IMR-90 (cell line): ENCODE data around the gene FLYWCH1. TPM values are rescaled to one million over a fixed set of nuclear protein-coding genes. Genes with fewer than 3 reads are reported as not detected.

ENCODE experiments used
- ATAC-seq: fragments of 200-7000 bp; cut with Tn5 transposase; 2 replicates; pipeline ENCODE4 v1.9.1; 2020; ENCODE audit warnings: low read depth, mild to moderate bottlenecking, moderate library complexity
- BruUV-seq: library from RNA; stranded (reverse); fragments of 400-500 nt; replicated peaks from 2 replicates; lab custom pipeline; 2021; lab: Mats Ljungman, UMichigan
- CTCF ChIA-PET: fragments of 300-600 bp; formaldehyde crosslinking; extraction: SDS; loops from one replicate; lab custom pipeline; 2021; ENCODE audit warnings: antibody characterized with exemption; lab: Yijun Ruan, JAX
- POLR2A ChIA-PET: fragments of 300-600 bp; sonication (Branson Sonifier 250); formaldehyde crosslinking; loops from one replicate; lab custom pipeline; 2022; ENCODE audit warnings: antibody characterized with exemption; ENCODE audit not compliant: unreplicated experiment; lab: Charles Lee
- DNase-seq: peaks from one replicate; pipeline ENCODE4 v3.0.0; 2013
- H2AFZ ChIP-seq: replicated peaks from 2 replicates; pipeline ENCODE3; 2013; ENCODE audit warnings: low read length, mild to moderate bottlenecking; ENCODE audit not compliant: poor library complexity
- H2AK5ac ChIP-seq: 2 replicates; pipeline ENCODE4 v1.6.1; 2013; ENCODE audit warnings: low read depth, low read length, inconsistent platforms
- H2AK9ac ChIP-seq: replicated peaks from 2 replicates; pipeline ENCODE3; 2013; ENCODE audit warnings: mild to moderate bottlenecking, low read depth, low read length, moderate library complexity; ENCODE audit not compliant: poor library complexity
- H2BK120ac ChIP-seq: 2 replicates; pipeline ENCODE4 v1.6.1; 2013; ENCODE audit warnings: low read depth, low read length, inconsistent platforms
- H2BK15ac ChIP-seq: 3 replicates; pipeline ENCODE4 v1.6.1; 2013; ENCODE audit warnings: low read depth, low read length, inconsistent platforms
- H2BK20ac ChIP-seq: 2 replicates; pipeline ENCODE4 v1.6.1; 2013; ENCODE audit warnings: low read depth, mild to moderate bottlenecking, inconsistent platforms, low read length, moderate library complexity
- H2BK5ac ChIP-seq: 2 replicates; pipeline ENCODE4 v1.6.1; 2013; ENCODE audit warnings: mild to moderate bottlenecking, low read depth, low read length, inconsistent platforms; ENCODE audit not compliant: poor library complexity, severe bottlenecking
- H3K14ac ChIP-seq: replicated peaks from 2 replicates; pipeline ENCODE4 v1.6.1; 2013; ENCODE audit warnings: low read depth, low read length, inconsistent platforms
- H3K18ac ChIP-seq: 2 replicates; pipeline ENCODE4 v1.6.1; 2013; ENCODE audit warnings: low read depth, low read length, control low read depth
- H3K23ac ChIP-seq: 2 replicates; pipeline ENCODE4 v1.6.1; 2013; ENCODE audit warnings: low read depth, low read length, inconsistent platforms
- H3K27ac ChIP-seq: 2 replicates; pipeline ENCODE4 v1.5.1; 2013; ENCODE audit warnings: mild to moderate bottlenecking, control low read depth, low read length; ENCODE audit not compliant: insufficient read depth
- H3K27me3 ChIP-seq: 2 replicates; pipeline ENCODE4 v1.6.1; 2013; ENCODE audit warnings: low read length; ENCODE audit not compliant: control insufficient read depth, insufficient read depth
- H3K36me3 ChIP-seq: 2 replicates; pipeline ENCODE4 v1.6.1; 2013; ENCODE audit warnings: low read length, mixed read lengths; ENCODE audit not compliant: control insufficient read depth, insufficient read depth
- H3K4ac ChIP-seq: 2 replicates; pipeline ENCODE4 v1.6.1; 2013; ENCODE audit warnings: low read depth, low read length, inconsistent platforms
- H3K4me1 ChIP-seq: 2 replicates; pipeline ENCODE4 v1.6.1; 2013; ENCODE audit warnings: low read length, mixed read lengths; ENCODE audit not compliant: control insufficient read depth, insufficient read depth
- H3K4me2 ChIP-seq: 2 replicates; pipeline ENCODE4 v1.6.1; 2013; ENCODE audit warnings: low read depth, mild to moderate bottlenecking, control low read depth, low read length, moderate library complexity
- H3K4me3 ChIP-seq: 2 replicates; pipeline ENCODE4 v1.5.1; 2013; ENCODE audit warnings: low read depth, mild to moderate bottlenecking, control low read depth, low read length, moderate library complexity; ENCODE audit not compliant: insufficient read depth
- H3K56ac ChIP-seq: 2 replicates; pipeline ENCODE4 v1.6.1; 2013; ENCODE audit warnings: low read length, inconsistent platforms; ENCODE audit not compliant: insufficient read depth; ENCODE audit errors: extremely low read depth
- H3K79me1 ChIP-seq, 2 experiments: 2 replicates each; pipeline ENCODE4 v1.6.1; 2013; ENCODE audit warnings: low read length in 2 of 2, inconsistent platforms in 1 of 2, low read depth in 1 of 2
- H3K9ac ChIP-seq: 2 replicates; pipeline ENCODE4 v1.6.1; 2013; ENCODE audit warnings: low read depth, low read length, control low read depth
- H3K9me1 ChIP-seq: 2 replicates; pipeline ENCODE4 v1.6.1; 2013; ENCODE audit warnings: low read length, inconsistent platforms; ENCODE audit not compliant: insufficient read depth
- H3K9me3 ChIP-seq: 2 replicates; pipeline ENCODE4 v1.6.1; 2013; ENCODE audit warnings: low read length; ENCODE audit not compliant: control insufficient read depth, insufficient read depth
- H4K20me1 ChIP-seq: 2 replicates; pipeline ENCODE4 v1.6.1; 2013; ENCODE audit warnings: low read length, inconsistent platforms; ENCODE audit not compliant: insufficient read depth
- H4K5ac ChIP-seq: 2 replicates; pipeline ENCODE4 v1.6.1; 2013; ENCODE audit warnings: mild to moderate bottlenecking, low read depth, low read length, control low read depth
- H4K8ac ChIP-seq, 2 experiments: 2 replicates each; pipeline ENCODE4 v1.6.1; 2013; ENCODE audit warnings: low read depth in 2 of 2, low read length in 2 of 2, control low read depth in 1 of 2, inconsistent platforms in 1 of 2
- H4K91ac ChIP-seq: 2 replicates; pipeline ENCODE4 v1.6.1; 2013; ENCODE audit warnings: low read depth, low read length, inconsistent platforms; ENCODE audit not compliant: insufficient read depth
- CHD1 ChIP-seq: IDR thresholded peaks from 2 replicates; pipeline ENCODE4 v1.6.1; 2012; ENCODE audit warnings: low read depth, low read length, improper control_type of control experiment
- WGBS, 2 experiments: methylation state at CpG; one replicate each; pipeline versions ENCODE4 v1.1.5 to v1.1.7; 2013; ENCODE audit warnings: missing lambda C conversion rate in 2 of 2; ENCODE audit not compliant: insufficient read length in 1 of 2; ENCODE audit errors: extremely low coverage in 2 of 2; 5-methylcytosine and 5-hydroxymethylcytosine counted together
- dilution Hi-C: fragments of 300-500 bp; cut with HindIII; formaldehyde crosslinking; loops from one replicate; pipeline ENCODE4 v1.14.3; 2018; ENCODE audit warnings: low sequenced_read_pairs; ENCODE audit not compliant: unreplicated experiment
- in situ Hi-C: fragments of 300-500 bp; cut with MboI; formaldehyde crosslinking; loops from 3 replicates; pipeline ENCODE4 v1.14.3; 2019; ENCODE audit warnings: low sequenced_read_pairs, inconsistent platforms, mixed read lengths
- intact Hi-C: fragments of 100-400 bp; cut with micrococcal nuclease; formaldehyde crosslinking; loops from 2 replicates; pipeline ENCODE4 v1.10.0; 2022
- polyA plus RNA-seq, 3 experiments: library from polyadenylated mRNA; depleted of rRNA; stranded (reverse); fragments of >200 nt; gene quantifications; 2 replicates each; pipeline ENCODE4 v1.2.3, GENCODE V29; 2012; ENCODE audit warnings: low replicate concordance in 1 of 3
- total RNA-seq: library from RNA; depleted of rRNA; stranded (reverse); fragments of >200 nt; gene quantifications from 2 replicates; pipeline ENCODE4 v1.2.3, GENCODE V29; 2012

The FLYWCH1 gene
- total and polyA plus RNA-seq, 2 of the 4 experiments (the other 2 are of a cell fraction) = 14.3 to 25.2 TPM

DNA sequence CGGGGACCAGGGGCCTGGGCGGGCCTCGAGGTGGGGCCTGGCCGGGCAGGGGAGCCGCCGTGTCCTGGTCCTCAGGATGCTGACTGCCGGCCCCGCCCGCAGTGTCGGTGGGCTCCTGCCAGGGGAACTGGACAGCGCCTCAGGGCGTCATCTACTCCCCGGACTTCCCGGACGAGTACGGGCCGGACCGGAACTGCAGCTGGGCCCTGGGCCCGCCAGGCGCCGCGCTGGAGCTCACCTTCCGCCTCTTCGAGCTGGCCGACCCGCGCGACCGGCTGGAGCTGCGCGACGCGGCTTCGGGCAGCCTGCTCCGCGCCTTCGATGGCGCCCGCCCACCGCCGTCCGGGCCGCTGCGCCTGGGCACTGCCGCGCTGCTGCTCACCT, 55.1 kb downstream of the FLYWCH1 start:
- BruUV-seq = no TSS peak
- H3K14ac ChIP-seq = no peak overlapping the region
- WGBS, 2 experiments = 8% methylated on average over 19 of the region's 46 CpGs; no CpG with 5 or more reads in 1 of the 2 experiments

More for the DNA sequence above, 55.1 kb downstream of the FLYWCH1 start:
- no peak overlapping the region for H4K5ac ChIP-seq
- no peak overlapping the region for H3K4me2 ChIP-seq
- no peak overlapping the region for H2AK9ac ChIP-seq
- H3K9me3 ChIP-seq = no peaks in the 10 kb centered on the region; the same call in 1 of the 2 replicates
- H3K9me1 ChIP-seq = peaks cover 17% of the 10 kb centered on the region
- DNase-seq (no peak), ATAC-seq (no peak)
- peak overlapping the region; percentile 3 for H2AFZ ChIP-seq
- H3K56ac ChIP-seq = no peak overlapping the region
- peaks cover 33% of the 10 kb centered on the region for H4K20me1 ChIP-seq
- no peak overlapping the region for H3K4me3 ChIP-seq
- CTCF ChIA-PET = no interaction called here
- H3K4me1 ChIP-seq = peaks cover 7% of the 10 kb centered on the region; the same call in 1 of the 2 replicates
- no peak overlapping the region for H2BK15ac ChIP-seq
- dilution Hi-C loops = no loop called here
- H3K27me3 ChIP-seq = peaks cover 52% of the 10 kb centered on the region
- no peak overlapping the region for H3K27ac ChIP-seq
- POLR2A ChIA-PET = no interaction called here
- H4K8ac ChIP-seq = no peak overlapping the region
- H3K36me3 ChIP-seq = peaks cover under 1% of the 10 kb centered on the region; the same call in 1 of the 2 replicates
- no peak overlapping the region for H2BK5ac ChIP-seq
- H3K23ac ChIP-seq = no peak overlapping the region
- in situ Hi-C loops = no loop called here
- H3K4ac ChIP-seq = no peak overlapping the region
- intact Hi-C loops = no loop called here
- TF ChIP-seq CHD1 = no peak
- H3K9ac ChIP-seq = no peak overlapping the region
- no peak overlapping the region for H2AK5ac ChIP-seq
- H4K91ac ChIP-seq = no peak overlapping the region
- peaks cover 5 to 20% of the 10 kb centered on the region in 2 experiments; a peak in 3 of 4 replicates for H3K79me1 ChIP-seq
- H2BK120ac ChIP-seq = no peak overlapping the region
- no peak overlapping the region for H2BK20ac ChIP-seq
- H3K18ac ChIP-seq = no peak overlapping the region
